NCI-H748 (cell line): ENCODE results near the gene PROK2.

ENCODE experiments used
- DNase-seq: peaks from one replicate; lab custom pipeline; 2025; ENCODE audit not compliant: unreplicated experiment; lab: John Stamatoyannopoulos, UW

PROK2 gene, protein sequence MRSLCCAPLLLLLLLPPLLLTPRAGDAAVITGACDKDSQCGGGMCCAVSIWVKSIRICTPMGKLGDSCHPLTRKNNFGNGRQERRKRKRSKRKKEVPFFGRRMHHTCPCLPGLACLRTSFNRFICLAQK

GRCh38 chr3:71784914-71785531 is at the start of gene PROK2:
Gene PROK2, minus strand, starts transcription at chr3:71785148. Its CDS starts 96 bp downstream, at chr3:71785052.
- DNase-seq = peak; percentile 45

- DNase-seq = no peak
These were observed 46.7 kb upstream of the PROK2 start for GRCh38 chr3:71831599-71831998.

DNA sequence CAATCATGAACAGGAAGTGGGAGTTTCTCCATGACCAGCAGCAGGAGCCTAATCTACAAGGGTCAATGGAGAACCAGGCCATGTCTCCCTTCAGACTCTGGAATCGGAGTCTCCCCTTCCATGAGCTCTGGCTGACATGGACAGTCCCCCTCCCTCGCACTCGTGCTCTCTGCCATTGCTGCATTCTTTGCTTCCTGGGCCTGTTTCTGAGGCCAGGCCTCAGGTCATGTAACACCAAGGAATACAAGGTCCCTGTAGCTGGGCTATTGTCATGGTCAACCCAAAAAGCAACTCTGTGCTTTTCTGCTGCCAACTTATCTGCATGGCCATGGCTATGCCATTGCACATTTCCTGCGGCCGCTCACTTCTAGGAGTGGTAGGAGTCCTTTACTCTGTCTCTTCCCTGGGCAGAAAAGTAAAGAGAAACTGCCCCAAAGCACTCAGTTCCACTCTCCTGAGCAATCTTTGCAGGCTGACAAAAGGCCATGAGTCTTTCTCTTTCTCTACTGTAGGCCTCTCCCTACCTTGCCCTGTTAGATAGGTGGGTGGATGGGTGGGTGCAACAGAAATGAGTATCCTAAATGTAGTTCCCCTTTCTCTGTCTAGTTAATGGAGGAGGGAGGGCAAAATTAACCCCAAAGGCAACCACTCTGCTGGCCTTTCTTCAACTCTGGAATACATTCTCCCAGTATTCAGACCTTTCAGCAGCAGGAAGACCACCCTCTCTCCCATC is 40.8 kb upstream of the PROK2 start:
- DNase-seq = no peak

GRCh38 chr3:71821116-71821515 is 36.2 kb upstream of the PROK2 start:
- DNase-seq = no peak

DNA sequence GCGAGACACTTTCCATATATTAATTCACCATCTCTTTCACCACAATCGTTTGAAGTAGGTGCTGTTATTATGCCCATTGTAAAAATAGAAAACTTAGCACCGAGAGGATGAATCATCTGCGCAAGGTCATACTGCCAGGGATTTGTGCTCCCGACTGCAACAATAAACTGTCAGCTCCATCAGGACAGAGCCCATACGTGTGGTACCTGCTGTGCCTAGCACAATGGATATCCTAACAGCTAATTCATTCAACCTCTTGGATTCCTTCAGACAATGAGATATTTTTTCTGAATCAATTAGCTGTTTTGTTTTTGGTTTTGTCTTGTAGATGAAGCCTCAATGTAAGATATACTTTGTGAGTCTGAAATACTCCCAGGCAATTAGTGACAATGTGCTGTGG is 32.3 kb upstream of the PROK2 start:
- DNase-seq = no peak

DNA sequence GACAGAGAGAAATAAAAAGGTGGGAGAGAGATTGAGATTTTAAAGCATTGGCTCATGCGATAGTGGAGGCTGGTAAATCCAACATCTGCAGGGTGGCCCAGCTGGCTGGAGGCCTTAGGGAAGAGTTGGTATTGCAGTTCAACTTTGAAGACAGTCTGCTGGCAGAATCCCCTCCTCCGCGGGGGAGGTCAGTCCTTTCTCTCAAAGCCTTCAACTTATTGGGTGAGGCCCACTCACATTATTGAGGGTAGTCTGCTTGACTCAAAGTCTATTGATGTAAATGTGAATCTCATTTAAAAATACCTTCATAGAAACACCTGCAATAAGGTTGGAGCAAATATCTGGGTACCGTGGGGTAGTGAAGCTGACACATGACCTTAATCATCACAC is 31.8 kb upstream of the PROK2 start:
- no peak for DNase-seq

- no peak for DNase-seq
These were observed 30.6 kb upstream of the PROK2 start for GRCh38 chr3:71815340-71816067.

DNA sequence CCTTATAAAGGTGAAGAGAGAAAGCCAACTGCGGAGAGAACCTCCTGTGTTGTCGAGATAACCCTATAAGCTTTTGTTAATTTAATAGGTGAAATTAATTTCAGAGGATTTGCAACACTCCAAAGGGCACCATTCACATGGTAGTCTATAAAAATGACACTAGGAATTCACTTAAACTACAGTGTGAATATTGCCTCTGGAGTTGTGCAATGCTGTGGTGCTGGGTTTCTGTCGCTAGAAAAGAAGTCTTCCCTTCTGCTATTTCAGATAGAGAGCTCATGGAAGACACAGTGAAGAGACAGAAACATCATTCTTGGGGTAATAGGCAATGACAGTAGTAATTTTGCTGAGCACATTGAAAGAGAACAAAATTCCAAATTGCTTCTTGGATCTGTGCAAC is 28.8 kb upstream of the PROK2 start:
- DNase-seq = no peak

GRCh38 chr3:71813073-71813472 is 28.1 kb upstream of the PROK2 start:
- no peak for DNase-seq

- DNase-seq = no peak
These were observed 25.1 kb upstream of the PROK2 start for GRCh38 chr3:71810056-71810455.

GRCh38 chr3:71809321-71810026 is 24.5 kb upstream of the PROK2 start:
- DNase-seq = no peak

DNA sequence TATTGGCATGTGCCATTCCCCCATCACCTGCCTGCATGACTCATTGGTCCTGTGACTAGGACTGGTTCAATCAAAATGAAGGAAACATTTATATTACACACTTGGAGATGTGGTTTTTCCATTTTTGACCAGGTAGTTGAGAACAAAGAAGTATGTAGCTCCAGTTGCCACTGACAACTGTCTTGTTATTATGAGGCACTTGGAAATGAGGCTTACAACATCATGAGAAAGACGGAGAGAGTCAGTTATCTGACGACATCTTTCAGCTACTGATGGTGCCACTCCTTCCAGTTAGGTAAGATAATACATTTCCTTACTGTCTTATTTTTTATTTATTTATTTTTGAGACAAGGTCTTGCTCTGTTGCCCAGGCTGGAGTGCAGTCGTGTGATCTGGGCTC is 21.8 kb upstream of the PROK2 start:
- no peak for DNase-seq

GRCh38 chr3:71805691-71806090 is 20.7 kb upstream of the PROK2 start:
- no peak for DNase-seq

GRCh38 chr3:71805199-71805598 is 20.3 kb upstream of the PROK2 start:
- DNase-seq = no peak

DNA sequence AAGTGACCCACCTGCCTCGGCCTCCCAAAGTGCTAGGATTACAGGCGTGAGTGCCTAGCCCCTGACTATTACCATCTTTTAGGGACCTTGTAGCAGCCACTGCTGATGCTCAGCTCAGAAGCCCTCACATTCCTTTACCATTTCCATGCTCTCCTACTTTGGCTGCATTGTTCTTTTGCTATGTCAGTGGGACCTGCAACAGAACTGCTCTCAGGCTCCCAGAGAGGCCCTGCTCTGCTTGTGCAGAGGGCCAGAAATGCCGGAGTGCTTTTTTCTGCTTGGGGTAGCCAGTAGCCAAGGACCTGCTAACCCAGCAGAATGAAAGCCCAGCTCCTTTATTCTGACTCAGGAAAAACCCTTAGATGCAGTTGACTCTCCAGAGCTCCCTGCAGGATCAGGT is 18.3 kb upstream of the PROK2 start:
- no peak for DNase-seq

DNA sequence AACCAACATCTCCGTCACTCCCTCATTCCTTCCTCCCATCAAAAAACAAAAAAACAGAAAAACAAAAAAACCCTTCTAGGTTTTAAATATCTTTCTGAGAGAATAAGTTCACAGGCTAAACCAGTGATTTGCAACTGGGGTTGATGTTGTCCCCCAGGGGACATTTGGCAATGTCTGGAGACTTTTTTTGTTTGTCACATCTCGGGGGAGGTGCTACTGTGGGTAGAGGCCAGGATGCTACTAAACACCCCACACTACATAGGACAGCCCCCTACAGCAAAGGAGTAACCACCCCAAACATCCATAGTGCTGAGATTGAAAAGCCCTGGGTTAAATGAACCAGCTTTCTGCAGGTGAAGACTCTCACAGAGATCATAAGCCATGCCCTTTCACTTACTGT is 17.0 kb upstream of the PROK2 start:
- no peak for DNase-seq

DNA sequence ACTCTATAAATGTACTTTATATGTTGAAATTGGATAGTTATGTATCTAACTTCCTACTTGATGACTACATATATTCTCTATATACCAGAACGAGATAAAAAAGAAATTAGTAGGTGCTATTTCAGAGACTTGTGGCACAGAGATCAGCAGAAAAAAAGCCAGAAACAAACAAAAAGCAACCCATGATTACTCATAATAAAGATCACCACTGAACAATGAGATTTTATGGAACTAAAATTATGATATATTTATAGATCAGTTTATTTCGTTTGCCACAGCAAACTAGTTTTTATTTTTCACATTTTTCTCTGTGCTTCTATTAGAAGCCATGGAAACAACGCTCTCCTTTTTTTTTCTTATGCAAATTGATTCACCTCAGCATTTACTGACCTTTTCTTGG is 15.1 kb upstream of the PROK2 start:
- no peak for DNase-seq

DNA sequence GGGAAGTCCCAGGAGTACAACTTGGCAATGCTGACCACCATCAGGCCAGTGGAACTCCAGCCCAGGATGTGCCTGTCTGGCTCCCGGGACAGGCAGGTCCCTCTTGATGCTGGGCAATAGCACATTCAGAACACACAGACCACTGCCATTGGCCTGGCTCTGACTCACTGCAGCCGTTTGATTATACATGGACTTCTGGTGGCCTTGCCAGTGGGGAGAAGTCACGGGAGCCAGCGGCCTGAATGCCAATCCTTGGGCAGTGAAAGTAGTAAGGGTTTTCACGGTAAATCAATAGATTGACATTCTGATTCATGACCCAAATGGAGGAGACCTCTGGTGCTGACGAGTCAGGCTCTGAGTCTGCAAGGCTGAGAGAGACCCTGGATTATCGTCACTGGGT is 12.5 kb upstream of the PROK2 start:
- DNase-seq = no peak

- no peak for DNase-seq
These were observed 11.3 kb upstream of the PROK2 start for GRCh38 chr3:71796290-71796689.

- no peak for DNase-seq
These were observed 6.7 kb upstream of the PROK2 start for GRCh38 chr3:71791634-71792033.

- DNase-seq = no peak
These were observed 5.0 kb upstream of the PROK2 start for GRCh38 chr3:71789922-71790321.
